Measurements from ENCODE around the gene HES6. TPM values are rescaled to one million over a fixed set of nuclear protein-coding genes. Genes with fewer than 3 reads are reported as not detected.

The HES6 gene
- total and polyA plus RNA-seq, 2 of the 8 experiments (the other 6 are each of a cell fraction or from before 2014, with no cell fraction given): 32.6 to 36.3 TPM

DNA sequence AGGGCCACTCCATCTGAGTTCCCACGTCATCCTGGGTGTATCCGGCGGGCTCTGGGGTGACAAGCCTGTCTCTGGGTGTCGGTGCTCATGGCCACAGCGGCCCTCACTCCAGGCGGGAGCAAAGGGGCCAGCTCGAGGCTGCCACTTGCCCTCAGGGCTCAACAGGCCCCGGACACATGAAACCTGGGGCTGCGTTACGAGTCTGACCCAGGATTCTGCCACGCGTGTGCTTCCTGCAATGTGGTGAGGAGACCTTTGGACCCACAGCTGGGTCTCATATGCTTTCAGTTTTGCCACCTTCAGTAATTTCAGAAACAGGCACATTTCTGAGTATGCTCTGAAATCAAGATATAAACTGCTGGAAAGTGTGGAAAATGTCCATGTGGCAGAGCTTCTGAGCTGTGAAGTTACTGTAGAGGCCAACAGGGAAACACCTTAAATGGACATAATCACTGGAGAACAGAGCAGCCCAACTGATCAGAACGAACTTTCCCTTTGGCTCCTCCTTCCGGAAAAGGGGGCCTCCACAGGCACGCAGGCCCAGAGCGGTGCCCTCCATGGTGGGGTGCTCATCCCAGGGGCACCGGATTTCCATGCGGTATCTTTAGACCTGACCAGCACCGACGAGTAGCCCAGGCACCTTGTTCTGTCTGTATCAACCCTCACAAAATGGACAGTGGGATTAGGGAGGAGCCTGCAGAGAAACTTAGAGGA, 34.5 kb upstream of the HES6 start:
- H3K14ac ChIP-seq (ENCODE audit: insufficient read length): no peak overlapping the region
- no peaks in the 10 kb centered on the region for H3K79me2 ChIP-seq (ENCODE audit: control insufficient read depth in 1 of 2, insufficient read depth in 2 of 2, low read length in 2 of 2)
- H3K4me1 ChIP-seq (replicated peaks in 1 of 4; ENCODE audit: control insufficient read depth in 3 of 4, insufficient read depth in 4 of 4, low read length in 3 of 4): peaks cover 0 to 2% (median 0%) of the 10 kb centered on the region in 4 experiments; a peak in 1 of 7 replicates
- no peak overlapping the region for H2BK12ac ChIP-seq (ENCODE audit: low read depth, low read length)
- no peaks in the 10 kb centered on the region for H3K23me2 ChIP-seq (ENCODE audit: low read depth, low read length)
- WGBS, 2 experiments (ENCODE audit: extremely low coverage in 1 of 2, insufficient coverage in 1 of 2, insufficient read length in 1 of 2, insufficient replicate concordance in 2 of 2, low coverage in 1 of 2, low lambda C conversion rate in 2 of 2, missing lambda C conversion rate in 1 of 2): 96% methylated on average over 20 of the region's 20 CpGs; no CpG with 5 or more reads in 1 of the 2 experiments
- H2AFZ ChIP-seq (ENCODE audit: low read length): no peak overlapping the region
- H4K20me1 ChIP-seq (replicated peaks in 1 of 2; ENCODE audit: control insufficient read depth in 1 of 2, insufficient read depth in 2 of 2, low read length in 2 of 2): peaks cover 0 to 2% of the 10 kb centered on the region in 2 experiments
- no peaks in the 10 kb centered on the region for H3K27me3 ChIP-seq (replicated peaks in 1 of 4; ENCODE audit: control insufficient read depth in 3 of 4, extremely low read depth in 1 of 4, insufficient read depth in 3 of 4, low read length in 3 of 4)
- no peak overlapping the region for H3K18ac ChIP-seq (ENCODE audit: extremely low read depth, low read length)
- no peaks in the 10 kb centered on the region for H3K79me1 ChIP-seq (ENCODE audit: low read depth, low read length)
- no peak overlapping the region for H3K4me2 ChIP-seq (ENCODE audit: insufficient read depth in 1 of 2, low read depth in 2 of 2, low read length in 2 of 2)
- no peak overlapping the region for H4K91ac ChIP-seq (replicated peaks; ENCODE audit: insufficient read length, low read length)
- no peaks in the 10 kb centered on the region for H3K9me3 ChIP-seq (ENCODE audit: insufficient read depth in 2 of 2, low read depth in 1 of 2, low read length in 1 of 2)
- TF ChIP-seq CTBP2 (IDR thresholded peaks at IDR 0.05; ENCODE audit: borderline replicate concordance, insufficient read depth, insufficient read length, low read length): no peak
- no peak overlapping the region for H3K9ac ChIP-seq (replicated peaks in 1 of 4; ENCODE audit: extremely low read depth in 1 of 4, low read depth in 3 of 4, low read length in 3 of 4)
- H3K36me3 ChIP-seq (ENCODE audit: control insufficient read depth in 2 of 4, insufficient read depth in 4 of 4, low read length in 3 of 4): peaks cover 0 to 3% (median 0%) of the 10 kb centered on the region in 4 experiments; a peak in 2 of 8 replicates
- no peak for FAIRE-seq
- H3K23ac ChIP-seq (ENCODE audit: insufficient read length): no peak overlapping the region
- no peak overlapping the region for H3K27ac ChIP-seq (ENCODE audit: low read depth, low read length)
- H2BK120ac ChIP-seq (replicated peaks; ENCODE audit: low read depth, low read length): no peak overlapping the region
- no peak overlapping the region for H2BK20ac ChIP-seq (ENCODE audit: low read length)
- H2BK15ac ChIP-seq (ENCODE audit: low read length): no peak overlapping the region
- no peak overlapping the region for H4K5ac ChIP-seq (ENCODE audit: insufficient read length, low read depth, low read length)
- H3K56ac ChIP-seq (replicated peaks; ENCODE audit: insufficient read length, low read depth, low read length): no peak overlapping the region
- ChIA-PET CTCF (ENCODE audit: partially characterized antibody) (interaction anchor here (0.8 to 18.9 kb wide), 4 partner anchors 10 to 31 kb away, joined by 3 to 298 read pairs (median 28); partner anchors contain the start of gene PER2), POLR2A (ENCODE audit: partially characterized antibody) (interaction anchor here (1.0 kb wide), 1 partner anchor 15 kb away, joined by 4 read pairs; no protein-coding TSS in a partner anchor)
- no peak overlapping the region for H2AK5ac ChIP-seq (ENCODE audit: low read depth, low read length)
- no peak for DNase-seq (ENCODE audit: low read depth in 1 of 2, low spot score in 2 of 2)
- no peak overlapping the region for H2BK5ac ChIP-seq (ENCODE audit: low read depth, low read length)
- no peak overlapping the region for H3K4me3 ChIP-seq (ENCODE audit: extremely low read depth in 1 of 4, insufficient read depth in 2 of 4, low read depth in 3 of 4, low read length in 4 of 4)
- H4K8ac ChIP-seq (ENCODE audit: extremely low read depth, insufficient read depth, low read length): no peak overlapping the region
- H3K4ac ChIP-seq (replicated peaks; ENCODE audit: insufficient read length, low read depth, low read length): no peak overlapping the region
